ENCODE measurements around the gene THOC6.
"Not testable (repeated sequence)": the region's sequence is repeated elsewhere in the genome, so short reads cannot be mapped to it uniquely, and the experiment has no call there.

THOC6 gene

DNA sequence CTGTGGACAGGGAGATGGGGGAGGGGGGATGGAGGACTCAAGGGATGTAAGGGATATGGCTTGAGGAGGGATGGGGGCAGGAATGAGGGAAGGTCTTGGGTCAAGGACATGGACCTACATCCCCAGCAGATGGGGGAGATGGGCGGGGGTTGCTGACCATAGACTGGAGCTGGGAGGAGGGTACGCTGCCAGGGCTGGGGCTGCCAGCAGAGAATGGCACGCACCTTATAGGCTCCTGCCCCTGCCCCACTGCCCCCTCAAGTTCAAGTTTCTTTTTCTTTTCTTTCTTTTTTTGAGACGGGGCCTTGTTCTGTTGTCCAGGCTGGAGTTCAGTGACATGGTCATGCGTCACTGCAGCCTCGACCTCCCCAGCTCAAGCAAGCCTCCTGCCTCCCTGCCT, 52.1 kb downstream of the THOC6 start:
- not testable (repeated sequence) for DNase-seq

DNA sequence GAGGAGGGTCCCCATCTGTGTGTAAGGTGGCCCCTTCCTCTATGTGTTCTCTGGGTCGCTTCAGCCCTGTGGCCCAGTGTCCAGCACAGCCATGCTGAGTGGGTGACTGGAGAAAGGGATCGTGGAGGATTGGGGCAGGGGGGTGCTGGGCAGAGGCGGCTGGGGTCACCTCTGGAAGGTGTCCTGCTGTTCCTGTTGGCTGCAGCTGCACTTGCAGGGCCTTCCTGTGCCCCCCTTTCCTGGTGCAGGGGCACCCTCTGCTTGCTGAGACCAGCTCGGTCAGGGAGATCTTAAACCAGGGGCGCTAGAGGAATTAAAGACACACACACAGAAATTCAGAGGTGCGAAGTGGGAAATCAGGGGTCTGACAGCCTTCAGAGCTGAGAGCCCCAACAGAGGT, 52.7 kb downstream of the THOC6 start:
- DNase-seq, result no peak
